Left cardiac atrium (tissue), 4 donors: ENCODE data around the gene CORO1C. TPM values are rescaled to one million over a fixed set of nuclear protein-coding genes. Genes with fewer than 3 reads are reported as not detected.
"Not testable (repeated sequence)": the region's sequence is repeated elsewhere in the genome, so short reads cannot be mapped to it uniquely, and the experiment has no call there.

Experiments used
- ATAC-seq, 2 donors: fragments of 200-7000 bp; cut with Tn5 transposase; one replicate each; pipeline ENCODE4 v1.9.1; 2020; ENCODE audit warnings: mild to moderate bottlenecking in 2 of 2, moderate library complexity in 2 of 2
- DNase-seq: peaks from one replicate; pipeline ENCODE4 v3.0.0-alpha.2; 2020
- intact Hi-C, 2 donors: fragments of 100-400 bp; cut with DNase I; formaldehyde crosslinking; loops; one replicate each; pipeline versions ENCODE4 v1.14.1 to v1.15.1; 2022 to 2023
- total RNA-seq, 2 donors: library from RNA; stranded (reverse); fragmentation: NEBNext Ultra II Directional; extraction: Animal tissue kit (Norgen Biotek cat#: 25700); gene quantifications; one replicate each; pipeline ENCODE4 v1.2.1, GENCODE V29; 2021
- donor health status: DM: no; HTN: yes; CAD: no.
- donor health status: DM: no; HTN: yes; CAD: no; lungs with severe emphysema.
- donor health status: DM: yes; HTN: yes; CAD: no.
- donor health status: Dilated cardiomyopathy.

Gene CORO1C
- total RNA-seq, 2 donors from 2014 or later, result 95.0 to 109 TPM

- ATAC-seq (peak; percentile 34 to 56), DNase-seq (peak; percentile 65)
- intact Hi-C loops, result no loop called here
Observed at GRCh38 chr12:108633534-108634248, 97.6 kb downstream of the CORO1C start, which contains the start of gene SELPLG. Gene SELPLG (minus strand): TSS chr12:108633894. CDS start chr12:108624307, 9,587 bp downstream.

DNA sequence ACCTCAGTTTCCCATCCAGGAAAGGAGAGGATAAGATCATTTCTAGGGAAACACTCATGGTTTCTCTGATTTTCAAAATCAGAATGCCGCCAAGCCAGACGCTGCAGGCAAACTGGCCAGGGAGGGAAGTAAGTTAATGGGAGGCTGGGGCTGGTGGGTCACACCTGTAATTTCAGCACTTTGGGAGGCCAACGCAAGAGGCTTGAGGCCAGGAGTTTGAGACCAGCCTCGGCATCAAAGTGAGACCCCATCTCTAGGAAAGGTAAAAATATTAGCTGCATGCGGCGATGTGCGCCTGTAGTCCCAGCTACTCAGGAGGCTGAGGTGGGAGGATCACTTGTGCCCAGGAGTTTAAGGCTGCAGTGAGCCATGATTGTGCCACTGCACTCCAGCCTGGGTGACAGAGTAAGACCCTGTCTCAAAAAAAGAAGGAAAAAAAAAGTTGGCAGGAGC is 98.2 kb downstream of the CORO1C start:
- ATAC-seq (no peak), DNase-seq (no peak)
- intact Hi-C loops, result no loop called here

DNA sequence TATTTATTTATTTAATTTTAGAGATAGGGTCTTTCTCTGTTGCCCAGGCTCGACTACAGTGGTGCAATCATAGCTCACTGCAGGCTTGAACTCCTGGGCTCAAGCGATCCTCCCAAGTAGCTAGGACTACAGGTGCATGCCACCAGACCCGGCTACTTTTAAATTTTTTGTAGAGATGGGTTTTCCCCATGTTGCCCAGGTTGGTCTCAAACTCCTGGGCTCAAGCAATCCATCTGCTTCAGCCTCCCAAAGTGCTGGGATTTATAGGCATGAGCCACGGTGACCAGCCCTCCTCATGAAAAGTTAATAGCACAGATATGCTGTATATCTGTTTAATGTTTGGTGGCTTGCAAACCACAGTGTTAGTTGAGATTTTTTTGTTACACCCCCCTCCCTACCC is 100.1 kb downstream of the CORO1C start:
- ATAC-seq, intact Hi-C loops, DNase-seq: not testable (repeated sequence)

DNA sequence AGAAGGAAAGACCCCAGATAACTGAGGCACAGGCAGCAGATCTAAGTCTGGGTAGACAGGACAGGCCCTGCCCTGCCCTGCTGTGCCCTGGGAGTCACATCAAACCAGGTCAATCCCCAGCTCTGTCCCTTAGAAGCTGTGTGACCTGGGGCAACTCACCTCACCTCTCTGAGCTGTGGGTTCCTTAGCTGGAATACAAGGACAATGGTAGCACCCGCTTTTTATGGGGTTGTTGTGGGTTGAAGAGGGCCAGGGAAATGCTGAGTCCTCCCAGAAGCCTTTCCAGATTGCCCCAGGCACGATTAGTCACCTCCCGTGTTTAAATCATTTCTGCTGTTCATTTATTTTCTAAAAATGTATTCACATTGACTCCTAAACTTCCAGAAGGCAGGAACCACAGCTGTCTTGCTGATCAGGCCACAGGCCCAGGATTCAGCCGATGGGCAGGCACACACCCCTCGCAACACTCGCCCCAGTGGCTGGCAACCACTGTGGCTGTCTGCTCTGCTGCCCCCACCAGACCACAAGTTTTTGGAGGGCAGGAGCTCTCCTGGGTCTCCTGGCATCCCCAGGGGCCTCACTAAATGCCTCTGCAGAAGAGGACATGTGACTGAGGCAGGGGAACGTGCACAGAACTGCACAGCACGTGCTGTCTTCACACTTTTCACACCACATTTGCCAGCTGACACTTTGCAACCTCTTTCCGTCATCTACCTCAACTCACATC is 100.7 kb downstream of the CORO1C start:
- no peak for ATAC-seq
- intact Hi-C loops, result no loop called here
- DNase-seq, result peak; percentile 20

- ATAC-seq (peak; percentile 39 to 80), DNase-seq (peak; percentile 61)
- intact Hi-C loops, result no loop called here
Observed at GRCh38 chr12:108629824-108630476, 101.4 kb downstream of the CORO1C start.

DNA sequence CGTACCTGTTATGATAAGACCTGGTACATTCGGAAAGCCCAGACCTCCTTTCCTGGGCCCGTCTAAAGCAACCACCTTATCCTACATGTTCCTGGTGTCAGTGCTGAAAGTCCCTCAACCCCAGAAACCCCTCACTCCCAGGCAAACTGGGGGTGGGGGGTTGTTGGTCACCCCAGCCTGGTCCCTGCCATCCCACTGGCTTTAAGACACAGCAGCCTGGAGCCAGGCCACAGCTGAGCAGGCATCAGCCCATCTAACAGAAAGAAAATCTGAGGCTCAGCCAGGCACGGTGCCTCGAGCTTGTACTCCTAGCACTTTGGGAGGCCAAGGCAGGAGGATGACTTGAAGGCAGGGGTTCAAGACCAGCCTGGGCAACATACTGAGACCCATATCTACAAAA is 102.2 kb downstream of the CORO1C start:
- intact Hi-C loops, result no loop called here
- peak; percentile 16 for DNase-seq
- ATAC-seq, result no peak

- intact Hi-C loops, result no loop called here
- no peak for ATAC-seq
- peak; percentile 7 for DNase-seq
Observed at GRCh38 chr12:108627134-108627920, 104.0 kb downstream of the CORO1C start.

DNA sequence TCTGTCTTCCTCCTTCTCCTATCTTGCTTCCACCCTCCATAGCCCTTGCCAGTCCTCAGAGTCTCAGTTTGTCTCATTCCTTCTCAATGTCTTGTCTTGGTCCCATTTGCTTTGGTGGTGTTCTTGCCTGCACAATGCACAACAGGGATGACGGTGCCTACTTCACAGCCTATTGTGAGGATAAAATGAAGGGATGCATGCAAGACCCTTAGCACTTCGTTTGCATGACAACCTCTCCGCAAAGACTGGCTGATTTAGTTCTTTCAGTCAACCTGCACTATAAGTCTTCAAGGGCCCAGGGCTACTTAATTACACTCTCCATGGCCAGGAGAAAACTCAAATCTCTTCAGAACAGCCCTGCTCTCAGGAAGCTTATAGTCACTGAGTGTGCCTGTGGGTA is 106.1 kb downstream of the CORO1C start:
- DNase-seq (no peak), ATAC-seq (no peak)
- intact Hi-C loops, result no loop called here

- intact Hi-C loops, result no loop called here
- ATAC-seq (no peak), DNase-seq (no peak)
Observed at GRCh38 chr12:108623577-108623976, 107.7 kb downstream of the CORO1C start.

- ATAC-seq (peak in 1 of 2 donors; percentile 3), DNase-seq (no peak)
- intact Hi-C loops, result no loop called here
Observed at GRCh38 chr12:108622921-108623514, 108.3 kb downstream of the CORO1C start.

DNA sequence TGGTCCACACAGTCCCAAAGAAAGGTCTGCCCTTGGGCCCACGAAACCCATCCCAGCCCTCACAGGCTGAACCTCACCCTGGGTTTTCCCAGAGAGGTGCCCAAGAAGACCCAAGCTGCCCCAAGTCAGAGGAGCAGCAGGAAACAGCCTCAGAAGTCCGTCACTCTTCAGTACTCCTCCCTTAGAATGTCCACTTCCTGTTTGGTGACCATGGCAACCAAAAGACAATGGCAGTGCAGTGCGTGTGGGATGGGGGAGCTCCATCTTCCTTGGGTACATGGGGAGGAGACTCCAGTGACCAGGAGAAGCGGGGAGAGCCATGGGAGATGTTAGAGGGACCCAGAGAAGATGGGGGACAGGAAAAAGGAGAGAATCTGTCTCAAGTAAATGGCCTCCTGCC is 108.9 kb downstream of the CORO1C start:
- ATAC-seq (peak in 1 of 2 donors; percentile 64), DNase-seq (peak; percentile 40)
- intact Hi-C loops, result no loop called here

GRCh38 chr12:108621161-108621560 is 110.2 kb downstream of the CORO1C start:
- intact Hi-C loops, result no loop called here
- DNase-seq (no peak), ATAC-seq (no peak)

- intact Hi-C loops, result no loop called here
- DNase-seq (no peak), ATAC-seq (peak in 1 of 2 donors; percentile 5)
Observed at GRCh38 chr12:108620236-108620879, 111.0 kb downstream of the CORO1C start.

GRCh38 chr12:108619369-108620160 is 111.8 kb downstream of the CORO1C start:
- no peak for ATAC-seq
- intact Hi-C loops, result loop anchor here in 1 of 2 donors (5.0 kb wide), 1 partner anchor 52 kb away; no protein-coding TSS in a partner anchor

DNA sequence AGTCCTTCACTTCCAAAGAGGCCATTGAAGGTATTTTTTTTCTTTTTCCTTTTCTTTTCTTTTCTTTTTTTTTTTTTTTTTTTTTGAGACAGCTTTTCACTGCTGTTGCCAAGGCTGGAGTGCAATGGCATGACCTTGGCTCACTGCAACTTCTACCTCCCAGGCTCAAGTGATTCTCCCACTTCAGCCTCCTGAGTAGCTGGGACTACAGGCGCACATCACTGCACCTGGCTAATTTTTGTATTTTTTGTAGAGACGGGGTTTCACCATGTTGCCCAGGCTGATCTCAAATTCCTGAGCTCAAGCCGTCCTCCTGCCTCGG is 112.4 kb downstream of the CORO1C start:
- DNase-seq, ATAC-seq: not testable (repeated sequence)
- intact Hi-C loops, result loop anchor here (1.0 to 5.0 kb wide), 2 partner anchors 52 to 56 kb away; no protein-coding TSS in a partner anchor

More at GRCh38 chr12:108619369-108620160, 111.8 kb downstream of the CORO1C start:
- DNase-seq, result no peak

DNA sequence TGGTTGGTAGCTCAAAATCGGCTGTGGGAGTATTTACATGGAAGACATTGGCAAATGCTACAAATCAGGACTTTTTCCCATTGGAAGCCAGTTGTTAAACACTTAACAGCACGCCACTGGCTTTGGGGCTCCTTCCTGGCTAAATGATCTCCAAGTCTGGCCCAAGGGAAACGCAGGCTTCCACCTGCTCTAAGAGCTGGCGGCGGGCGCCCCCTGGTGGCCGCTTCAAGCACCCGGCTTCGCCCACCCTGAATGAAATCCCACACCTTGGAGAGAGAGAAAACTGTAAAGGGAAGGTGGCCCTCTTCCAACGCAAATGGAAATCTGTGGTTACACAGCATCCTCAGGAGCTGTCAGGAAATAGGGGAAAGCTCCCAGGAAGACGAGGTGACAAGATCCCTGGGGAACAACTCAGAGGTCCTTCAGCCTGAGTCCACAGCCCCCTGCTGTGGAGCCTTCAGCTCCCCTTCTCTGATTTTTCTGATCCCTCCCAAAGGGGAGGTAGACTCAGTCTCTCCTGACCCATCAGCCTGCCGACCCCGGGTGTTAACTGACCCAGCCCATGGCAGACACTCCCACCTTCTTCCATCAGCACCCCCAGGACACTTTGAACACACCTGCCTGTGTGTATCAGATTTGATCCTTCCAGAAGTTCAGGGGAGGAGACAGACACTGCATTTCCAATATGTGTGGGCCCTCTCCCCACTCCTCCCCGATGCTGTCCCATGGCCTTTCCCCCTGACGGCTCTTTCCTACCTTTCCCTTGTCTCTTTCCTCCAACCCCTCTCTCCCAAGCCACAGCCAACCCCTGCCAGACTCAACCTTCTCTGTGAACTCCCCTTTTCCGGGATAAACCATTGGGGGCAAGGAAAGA is 113.0 kb downstream of the CORO1C start:
- intact Hi-C loops, result loop anchor here (1.0 to 5.0 kb wide), 2 partner anchors 51 to 55 kb away; no protein-coding TSS in a partner anchor
- peak; percentile 85 to 90 for ATAC-seq
- DNase-seq, result peak; percentile 84
